HG02885 (cell line): ENCODE measurements around the gene RAI14.

Experiments used
- ATAC-seq: cut with Tn5 transposase; IDR thresholded peaks from one replicate; pipeline ENCODE4 v1.9.1; 2021; ENCODE audit warnings: mild to moderate bottlenecking; ENCODE audit not compliant: unreplicated experiment, poor library complexity

Gene RAI14

DNA sequence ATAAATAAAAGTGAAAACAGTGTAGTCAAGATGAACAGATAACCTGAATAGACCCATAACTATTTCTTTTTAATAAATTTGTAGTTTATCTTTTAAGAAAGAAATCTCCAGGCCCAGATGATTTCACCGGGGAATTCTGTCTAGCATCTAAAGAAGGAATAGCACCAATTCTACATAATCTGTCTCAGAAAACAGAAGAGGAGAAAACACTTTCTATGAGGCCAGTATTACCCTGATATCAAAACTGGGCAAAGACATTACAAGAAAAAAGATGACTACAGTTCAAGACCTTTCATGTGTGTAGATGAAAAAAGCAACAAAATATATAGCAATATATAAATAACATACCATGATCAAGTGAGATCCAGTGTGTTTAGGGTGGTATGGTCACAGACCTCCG lies 214.3 kb downstream of the RAI14 start:
- no peak for ATAC-seq

DNA sequence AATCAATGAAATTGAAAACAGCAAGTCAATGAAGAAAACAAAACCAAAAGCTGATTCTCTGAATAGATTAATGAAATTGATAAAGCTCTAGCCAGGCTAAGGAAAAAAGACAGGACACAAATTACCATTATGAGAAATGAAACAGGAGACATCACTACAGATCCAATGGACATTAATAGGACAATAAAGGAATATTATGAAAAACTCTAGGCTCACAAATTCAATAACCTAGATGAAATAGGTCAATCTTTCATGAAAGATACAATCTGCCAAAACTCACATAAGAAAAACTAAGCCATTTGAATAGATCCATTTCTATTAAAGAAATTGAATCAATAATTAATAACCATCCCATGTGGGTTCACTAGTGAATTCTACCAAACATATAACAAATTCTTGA lies 220.1 kb downstream of the RAI14 start:
- no peak for ATAC-seq

DNA sequence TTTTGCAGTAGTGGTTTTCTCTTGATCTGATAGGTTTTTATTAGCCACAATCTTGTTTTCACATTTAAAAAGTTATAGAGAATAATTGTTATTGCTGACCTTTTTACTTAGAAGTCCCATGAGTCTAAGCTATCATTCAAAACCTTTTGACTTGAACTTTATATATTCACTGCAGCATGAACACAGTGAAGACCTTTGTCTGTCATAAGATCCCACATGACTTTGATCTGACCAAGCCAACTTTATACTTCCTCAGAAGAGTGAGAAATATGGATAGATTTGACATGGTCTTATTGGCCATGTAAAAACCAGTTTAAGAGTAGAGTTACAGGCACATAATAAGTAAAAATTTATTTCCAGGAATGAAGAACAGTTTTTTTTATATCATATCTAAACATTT lies 225.1 kb downstream of the RAI14 start:
- ATAC-seq: no peak
